ENCODE results near the gene ROBO1.

DNA sequence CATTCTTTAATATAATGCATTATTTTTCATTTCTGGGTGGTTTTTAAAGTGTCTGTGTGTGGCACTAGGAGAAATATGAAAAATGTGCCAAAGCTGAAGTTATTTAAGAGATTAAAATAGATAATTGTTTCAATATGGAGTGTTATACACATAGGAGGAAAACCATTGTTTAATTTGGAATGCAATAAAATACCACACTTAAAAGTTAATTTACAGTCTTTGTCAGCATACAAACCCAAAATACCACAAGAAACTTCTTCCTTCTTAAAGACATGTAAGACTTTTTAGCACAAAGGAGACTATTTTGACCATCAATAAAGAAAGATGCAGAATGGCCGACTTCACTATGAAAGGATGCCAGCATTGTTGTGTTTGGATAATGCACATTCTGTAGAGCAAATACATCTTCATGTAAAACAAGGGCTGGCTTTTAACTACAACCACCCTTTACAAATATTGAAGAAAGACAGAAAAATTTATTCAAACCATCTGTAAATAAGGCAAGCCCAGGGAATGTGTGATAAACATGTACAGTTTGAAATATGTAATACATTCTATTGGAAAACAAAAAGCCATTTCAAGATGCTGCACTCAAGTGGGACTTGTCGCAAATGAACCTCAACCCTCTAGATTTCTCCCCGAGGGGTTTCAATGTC lies 1146.6 kb downstream of the ROBO1 start:
- TF ChIP-seq, protein P1, sequence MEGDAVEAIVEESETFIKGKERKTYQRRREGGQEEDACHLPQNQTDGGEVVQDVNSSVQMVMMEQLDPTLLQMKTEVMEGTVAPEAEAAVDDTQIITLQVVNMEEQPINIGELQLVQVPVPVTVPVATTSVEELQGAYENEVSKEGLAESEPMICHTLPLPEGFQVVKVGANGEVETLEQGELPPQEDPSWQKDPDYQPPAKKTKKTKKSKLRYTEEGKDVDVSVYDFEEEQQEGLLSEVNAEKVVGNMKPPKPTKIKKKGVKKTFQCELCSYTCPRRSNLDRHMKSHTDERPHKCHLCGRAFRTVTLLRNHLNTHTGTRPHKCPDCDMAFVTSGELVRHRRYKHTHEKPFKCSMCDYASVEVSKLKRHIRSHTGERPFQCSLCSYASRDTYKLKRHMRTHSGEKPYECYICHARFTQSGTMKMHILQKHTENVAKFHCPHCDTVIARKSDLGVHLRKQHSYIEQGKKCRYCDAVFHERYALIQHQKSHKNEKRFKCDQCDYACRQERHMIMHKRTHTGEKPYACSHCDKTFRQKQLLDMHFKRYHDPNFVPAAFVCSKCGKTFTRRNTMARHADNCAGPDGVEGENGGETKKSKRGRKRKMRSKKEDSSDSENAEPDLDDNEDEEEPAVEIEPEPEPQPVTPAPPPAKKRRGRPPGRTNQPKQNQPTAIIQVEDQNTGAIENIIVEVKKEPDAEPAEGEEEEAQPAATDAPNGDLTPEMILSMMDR (IDR thresholded peaks at IDR 0.05), result no peak
- no peak for TF ChIP-seq POLR2A (IDR thresholded peaks at IDR 0.05)

All from thyroid gland (tissue), 4 donors.